NCI-H1436 treated with DMSO at 0.1 percent for 48 hours (cell line): Measurements from ENCODE around the gene MADCAM1.
"Not testable (repeated sequence)": the region's sequence is repeated elsewhere in the genome, so short reads cannot be mapped to it uniquely, and the experiment has no call there.

Experiments used
- DNase-seq: peaks from one replicate; lab custom pipeline; 2025; lab: John Stamatoyannopoulos, UW

MADCAM1 gene

GRCh38 chr19:496112-496665 is at the start of gene MADCAM1:
MADCAM1 (plus strand) TSS chr19:496486; CDS start chr19:496500, 14 bp downstream.
- no peak for DNase-seq

- DNase-seq, result no peak
Measured at GRCh38 chr19:447064-447426, 49.2 kb upstream of the MADCAM1 start.

GRCh38 chr19:447816-448560 is 48.3 kb upstream of the MADCAM1 start:
- DNase-seq, result no peak

GRCh38 chr19:449916-450315 is 46.4 kb upstream of the MADCAM1 start:
- DNase-seq, result no peak

- not testable (repeated sequence) for DNase-seq
Measured at GRCh38 chr19:450912-451481, 45.3 kb upstream of the MADCAM1 start.

GRCh38 chr19:452829-453228 is 43.5 kb upstream of the MADCAM1 start:
- no peak for DNase-seq

GRCh38 chr19:453606-454005 is 42.7 kb upstream of the MADCAM1 start:
- DNase-seq, result no peak

GRCh38 chr19:455031-455705 is 41.1 kb upstream of the MADCAM1 start:
- no peak for DNase-seq

- DNase-seq, result no peak
Measured at GRCh38 chr19:455851-456546, 40.3 kb upstream of the MADCAM1 start.

GRCh38 chr19:456547-457110 is 39.7 kb upstream of the MADCAM1 start:
- DNase-seq, result no peak

GRCh38 chr19:457636-458035 is 38.6 kb upstream of the MADCAM1 start:
- no peak for DNase-seq

- DNase-seq, result no peak
Measured at GRCh38 chr19:458091-459042, 37.9 kb upstream of the MADCAM1 start.

GRCh38 chr19:459724-460511 is 36.4 kb upstream of the MADCAM1 start:
- DNase-seq, result no peak

- no peak for DNase-seq
Measured at GRCh38 chr19:460877-461720, 35.2 kb upstream of the MADCAM1 start, which contains the start of gene SHC2. SHC2 (minus strand) TSS chr19:461033; CDS start chr19:460996, 37 bp downstream.

GRCh38 chr19:461721-462551 is 34.4 kb upstream of the MADCAM1 start:
- no peak for DNase-seq

- no peak for DNase-seq
Measured at GRCh38 chr19:463483-464207, 32.6 kb upstream of the MADCAM1 start.

GRCh38 chr19:464208-464545 is 32.1 kb upstream of the MADCAM1 start:
- DNase-seq, result no peak
